Measurements from ENCODE around the gene ANXA3. TPM values are rescaled to one million over a fixed set of nuclear protein-coding genes. Genes with fewer than 3 reads are reported as not detected.

ANXA3 gene
- polyA plus RNA-seq, 5 donors, result 64.9 to 162 (median 117) TPM

GRCh38 chr4:78609580-78609979, 58.0 kb downstream of the ANXA3 start:
- no peak for DNase-seq

- DNase-seq, result no peak
Measured at GRCh38 chr4:78610546-78611214, 59.1 kb downstream of the ANXA3 start.

GRCh38 chr4:78611215-78611558, 59.6 kb downstream of the ANXA3 start:
- no peak for DNase-seq

GRCh38 chr4:78612398-78613178, 61.0 kb downstream of the ANXA3 start:
- DNase-seq, result peak; percentile 20 to 34

GRCh38 chr4:78613522-78614321, 62.2 kb downstream of the ANXA3 start:
- no peak for DNase-seq

GRCh38 chr4:78616046-78616498, 64.5 kb downstream of the ANXA3 start:
- no peak for DNase-seq

- DNase-seq, result no peak
Measured at GRCh38 chr4:78618436-78618835, 66.9 kb downstream of the ANXA3 start.

- no peak for DNase-seq
Measured at GRCh38 chr4:78621395-78621794, 69.8 kb downstream of the ANXA3 start.

- no peak for DNase-seq
Measured at GRCh38 chr4:78622253-78622979, 70.8 kb downstream of the ANXA3 start.

- DNase-seq, result no peak
Measured at GRCh38 chr4:78624048-78624447, 72.5 kb downstream of the ANXA3 start.

GRCh38 chr4:78625073-78625472, 73.5 kb downstream of the ANXA3 start:
- DNase-seq, result no peak

GRCh38 chr4:78627046-78627965, 75.7 kb downstream of the ANXA3 start:
- no peak for DNase-seq

GRCh38 chr4:78627966-78628678, 76.6 kb downstream of the ANXA3 start:
- no peak for DNase-seq

- DNase-seq, result no peak
Measured at GRCh38 chr4:78629991-78630541, 78.5 kb downstream of the ANXA3 start.

GRCh38 chr4:78630615-78631014, 79.0 kb downstream of the ANXA3 start:
- no peak for DNase-seq

GRCh38 chr4:78634011-78634664, 82.6 kb downstream of the ANXA3 start:
- no peak for DNase-seq

GRCh38 chr4:78638337-78639172, 87.0 kb downstream of the ANXA3 start:
- DNase-seq, result no peak

GRCh38 chr4:78640714-78641113, 89.1 kb downstream of the ANXA3 start:
- DNase-seq, result no peak

Measured in right lung (tissue), 5 donors.